Measurements from ENCODE around the gene CDH23. TPM values are rescaled to one million over a fixed set of nuclear protein-coding genes. Genes with fewer than 3 reads are reported as not detected.

The CDH23 gene
- polyA plus RNA-seq, 1 experiment: 0.01 TPM

DNA sequence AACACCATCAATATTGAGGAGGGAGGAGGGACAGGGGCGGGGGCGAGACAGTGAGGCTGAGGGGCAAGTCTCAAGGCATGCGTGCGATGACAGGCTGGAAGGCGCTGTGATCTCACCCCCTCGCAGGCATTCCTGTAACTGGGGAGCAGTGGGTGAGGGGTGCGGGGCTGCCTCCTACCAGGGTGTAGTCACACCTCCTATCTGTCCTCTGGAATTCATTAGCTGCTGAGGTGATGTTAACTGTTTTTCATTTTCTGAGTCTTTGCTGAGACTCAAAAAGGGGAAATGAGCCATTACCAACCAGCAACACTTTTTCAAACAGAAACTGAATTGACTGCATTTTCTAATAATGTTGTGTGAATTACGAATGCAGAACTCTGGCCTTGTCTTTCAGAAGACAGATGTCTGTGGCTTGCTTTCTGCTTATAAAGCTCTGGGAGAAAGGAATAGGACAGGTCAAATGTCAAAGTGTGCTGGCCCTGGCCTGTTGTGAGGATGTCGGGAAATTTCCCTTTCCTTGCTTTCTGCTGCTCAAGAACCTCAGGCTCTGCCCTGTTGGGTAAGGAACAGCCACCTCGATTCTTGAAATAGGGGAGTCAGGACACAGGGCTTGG is 23.7 kb upstream of the CDH23 start:
- no peak overlapping the region for H3K27ac ChIP-seq (ENCODE audit: low read depth, low read length)
- H3K9me3 ChIP-seq (ENCODE audit: control insufficient read depth, insufficient read depth, low read length): peaks cover 8% of the 10 kb centered on the region; the same call in 1 of the 2 replicates
- DNase-seq (ENCODE audit: low read depth, low spot score): no peak
- ChIA-PET CTCF (no interaction called here), POLR2A (no interaction called here)
- H3K27me3 ChIP-seq (ENCODE audit: control insufficient read depth, insufficient read depth, low read length): peaks cover 50% of the 10 kb centered on the region
- TF ChIP-seq, protein P1, sequence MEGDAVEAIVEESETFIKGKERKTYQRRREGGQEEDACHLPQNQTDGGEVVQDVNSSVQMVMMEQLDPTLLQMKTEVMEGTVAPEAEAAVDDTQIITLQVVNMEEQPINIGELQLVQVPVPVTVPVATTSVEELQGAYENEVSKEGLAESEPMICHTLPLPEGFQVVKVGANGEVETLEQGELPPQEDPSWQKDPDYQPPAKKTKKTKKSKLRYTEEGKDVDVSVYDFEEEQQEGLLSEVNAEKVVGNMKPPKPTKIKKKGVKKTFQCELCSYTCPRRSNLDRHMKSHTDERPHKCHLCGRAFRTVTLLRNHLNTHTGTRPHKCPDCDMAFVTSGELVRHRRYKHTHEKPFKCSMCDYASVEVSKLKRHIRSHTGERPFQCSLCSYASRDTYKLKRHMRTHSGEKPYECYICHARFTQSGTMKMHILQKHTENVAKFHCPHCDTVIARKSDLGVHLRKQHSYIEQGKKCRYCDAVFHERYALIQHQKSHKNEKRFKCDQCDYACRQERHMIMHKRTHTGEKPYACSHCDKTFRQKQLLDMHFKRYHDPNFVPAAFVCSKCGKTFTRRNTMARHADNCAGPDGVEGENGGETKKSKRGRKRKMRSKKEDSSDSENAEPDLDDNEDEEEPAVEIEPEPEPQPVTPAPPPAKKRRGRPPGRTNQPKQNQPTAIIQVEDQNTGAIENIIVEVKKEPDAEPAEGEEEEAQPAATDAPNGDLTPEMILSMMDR (IDR thresholded peaks at IDR 0.05; ENCODE audit: low read depth, low read length): no peak
- no peak overlapping the region for H3K4me3 ChIP-seq (ENCODE audit: low read depth, low read length)

DNA sequence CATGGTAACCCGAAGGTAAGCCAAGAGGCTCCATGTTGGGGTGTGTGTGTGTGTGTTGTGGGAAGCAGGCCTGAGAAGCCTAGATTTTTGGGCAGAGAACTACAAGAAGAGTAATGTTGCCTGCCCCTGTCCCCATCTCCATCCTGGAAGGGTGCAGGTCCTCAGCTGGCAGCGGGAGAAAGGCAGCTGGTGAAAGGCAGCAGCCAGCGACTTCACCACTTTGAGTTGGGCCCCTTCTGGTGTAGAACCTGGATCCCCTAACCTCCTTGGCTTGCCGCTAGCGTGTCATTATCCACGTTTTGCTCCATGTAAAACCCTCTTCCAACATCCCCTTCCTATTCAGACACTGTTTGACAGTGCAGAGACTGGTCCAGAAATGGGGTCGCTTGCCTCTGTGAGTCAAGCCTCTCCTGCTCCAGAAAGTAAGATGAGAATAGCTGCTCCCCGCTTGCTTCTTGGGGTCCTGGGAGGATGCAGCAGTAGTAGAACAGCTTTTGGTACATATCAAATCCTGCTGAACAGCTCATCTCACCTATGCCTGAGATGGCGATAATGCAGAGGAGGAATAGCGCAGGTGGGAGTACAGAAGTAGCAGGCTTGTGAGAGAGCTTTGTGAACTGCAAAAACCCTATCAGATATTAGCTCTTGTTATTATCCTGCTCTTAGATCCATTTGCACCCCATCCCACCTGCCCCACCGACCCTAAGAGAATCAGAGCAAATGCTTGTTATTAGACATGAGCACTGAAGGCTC is 22.1 kb upstream of the CDH23 start:
- TF ChIP-seq, protein P1 (IDR thresholded peaks at IDR 0.05; ENCODE audit: low read depth, low read length): no peak
- ChIA-PET CTCF (interaction anchor here (0.8 to 2.4 kb wide), 2 partner anchors 10 to 56 kb away, joined by 3 to 7 read pairs; no protein-coding TSS in a partner anchor), POLR2A (interaction anchor here (0.6 kb wide), 1 partner anchor 34 kb away, joined by 5 read pairs; no protein-coding TSS in a partner anchor)

GRCh38 chr10:71375952-71376351 is 20.8 kb upstream of the CDH23 start:
- POLR2A ChIA-PET: no interaction called here
- CTCF ChIA-PET: interaction anchor here (0.5 to 2.4 kb wide), 4 partner anchors 9 to 522 kb away, joined by 3 to 7 read pairs (median 4); no protein-coding TSS in a partner anchor
- DNase-seq (ENCODE audit: low read depth, low spot score): no peak
- TF ChIP-seq, protein P1 (IDR thresholded peaks at IDR 0.05; ENCODE audit: low read depth, low read length): no peak
- H3K4me3 ChIP-seq (ENCODE audit: low read depth, low read length): no peak overlapping the region
- H3K27me3 ChIP-seq (ENCODE audit: control insufficient read depth, insufficient read depth, low read length): peaks cover 47% of the 10 kb centered on the region
- H3K9me3 ChIP-seq (ENCODE audit: control insufficient read depth, insufficient read depth, low read length): peaks cover 8% of the 10 kb centered on the region; the same call in 1 of the 2 replicates
- H3K27ac ChIP-seq (ENCODE audit: low read depth, low read length): no peak overlapping the region

More for the DNA sequence above, 22.1 kb upstream of the CDH23 start:
- no peak for DNase-seq (ENCODE audit: low read depth, low spot score)
- Histone ChIP-seq H3K27ac (ENCODE audit: low read depth, low read length) (no peak overlapping the region), H3K9me3 (ENCODE audit: control insufficient read depth, insufficient read depth, low read length) (peaks cover 8% of the 10 kb centered on the region; the same call in 1 of the 2 replicates), H3K4me3 (ENCODE audit: low read depth, low read length) (no peak overlapping the region), H3K27me3 (ENCODE audit: control insufficient read depth, insufficient read depth, low read length) (peaks cover 48% of the 10 kb centered on the region)

GRCh38 chr10:71378336-71379117 is 18.2 kb upstream of the CDH23 start:
- Histone ChIP-seq H3K27ac (ENCODE audit: low read depth, low read length) (no peak overlapping the region), H3K27me3 (ENCODE audit: control insufficient read depth, insufficient read depth, low read length) (peaks cover 26% of the 10 kb centered on the region), H3K9me3 (ENCODE audit: control insufficient read depth, insufficient read depth, low read length) (peaks cover 8% of the 10 kb centered on the region; the same call in 1 of the 2 replicates), H3K4me3 (ENCODE audit: low read depth, low read length) (no peak overlapping the region)
- POLR2A ChIA-PET: no interaction called here
- DNase-seq (ENCODE audit: low read depth, low spot score): no peak
- TF ChIP-seq, protein P1 (IDR thresholded peaks at IDR 0.05; ENCODE audit: low read depth, low read length): no peak
- CTCF ChIA-PET: interaction anchor here (0.6 to 2.1 kb wide), 7 partner anchors 58 to 543 kb away, joined by 3 to 6 read pairs (median 3); no protein-coding TSS in a partner anchor
